ENCODE data around the gene CTU2. TPM values are rescaled to one million over a fixed set of nuclear protein-coding genes. Genes with fewer than 3 reads are reported as not detected.

Gene CTU2
- total RNA-seq, 1 experiment from 2014 or later, result 39.5 TPM

DNA sequence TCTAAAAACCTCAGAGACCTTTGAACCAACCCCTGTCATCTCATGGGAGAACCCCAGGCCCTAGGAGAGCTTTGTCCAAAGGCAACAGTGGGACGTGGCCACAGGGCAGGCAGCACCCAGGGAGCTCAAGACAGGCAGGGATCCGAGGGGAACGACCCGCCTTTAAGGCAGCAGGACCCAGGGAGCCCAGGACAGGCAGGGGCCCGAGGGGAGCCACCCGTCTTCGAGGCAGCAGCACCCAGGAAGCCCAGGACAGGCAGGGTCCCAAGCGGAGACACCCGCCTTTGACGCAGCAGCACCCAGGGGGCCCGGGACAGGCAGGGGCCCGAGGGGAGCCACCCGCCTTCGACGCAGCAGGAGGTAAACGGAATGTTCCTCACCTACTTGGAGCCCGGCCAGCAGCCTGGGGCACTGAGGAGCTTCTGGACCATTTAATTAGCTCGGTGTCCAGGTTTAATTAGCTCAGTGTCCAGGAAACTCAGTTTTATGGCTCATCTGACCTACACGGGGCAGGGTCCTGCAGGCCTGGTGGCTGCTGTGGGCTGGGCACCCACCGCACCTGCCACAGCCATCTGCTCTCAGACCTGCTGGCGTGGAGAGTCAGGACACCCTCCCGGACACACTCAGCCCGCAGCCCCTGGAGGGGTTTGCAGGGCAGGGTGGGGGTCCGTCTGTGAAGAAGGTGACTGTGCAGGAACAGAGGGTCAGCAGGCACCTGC, 54.3 kb downstream of the CTU2 start:
- CTCF ChIA-PET, result interaction anchor here (1.0 to 4.8 kb wide), 3 partner anchors 10 to 23 kb away, joined by 3 to 26 read pairs (median 6); no protein-coding TSS in a partner anchor
- Mint-ChIP-seq H3K4me1 (ENCODE audit: low read depth, unreplicated experiment) (peaks cover 51% of the 10 kb centered on the region), H3K9me3 (ENCODE audit: low read depth, unreplicated experiment) (no peaks in the 10 kb centered on the region), H3K27me3 (ENCODE audit: unreplicated experiment) (no peaks in the 10 kb centered on the region), H3K4me3 (ENCODE audit: low read depth, unreplicated experiment) (peak overlapping the region; percentile 28), H3K27ac (ENCODE audit: unreplicated experiment) (peak overlapping the region; percentile 50), H3K36me3 (ENCODE audit: insufficient read depth, unreplicated experiment) (peaks cover 41% of the 10 kb centered on the region)
- intact Hi-C loops (cut with micrococcal nuclease; ENCODE audit: unreplicated experiment), result no loop called here
- BruUV-seq (replicated peaks), result no TSS peak
- TF ChIP-seq, protein P1, sequence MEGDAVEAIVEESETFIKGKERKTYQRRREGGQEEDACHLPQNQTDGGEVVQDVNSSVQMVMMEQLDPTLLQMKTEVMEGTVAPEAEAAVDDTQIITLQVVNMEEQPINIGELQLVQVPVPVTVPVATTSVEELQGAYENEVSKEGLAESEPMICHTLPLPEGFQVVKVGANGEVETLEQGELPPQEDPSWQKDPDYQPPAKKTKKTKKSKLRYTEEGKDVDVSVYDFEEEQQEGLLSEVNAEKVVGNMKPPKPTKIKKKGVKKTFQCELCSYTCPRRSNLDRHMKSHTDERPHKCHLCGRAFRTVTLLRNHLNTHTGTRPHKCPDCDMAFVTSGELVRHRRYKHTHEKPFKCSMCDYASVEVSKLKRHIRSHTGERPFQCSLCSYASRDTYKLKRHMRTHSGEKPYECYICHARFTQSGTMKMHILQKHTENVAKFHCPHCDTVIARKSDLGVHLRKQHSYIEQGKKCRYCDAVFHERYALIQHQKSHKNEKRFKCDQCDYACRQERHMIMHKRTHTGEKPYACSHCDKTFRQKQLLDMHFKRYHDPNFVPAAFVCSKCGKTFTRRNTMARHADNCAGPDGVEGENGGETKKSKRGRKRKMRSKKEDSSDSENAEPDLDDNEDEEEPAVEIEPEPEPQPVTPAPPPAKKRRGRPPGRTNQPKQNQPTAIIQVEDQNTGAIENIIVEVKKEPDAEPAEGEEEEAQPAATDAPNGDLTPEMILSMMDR (IDR thresholded peaks at IDR 0.05; ENCODE audit: unreplicated experiment), result no peak
- peak; percentile 45 for DNase-seq

DNA sequence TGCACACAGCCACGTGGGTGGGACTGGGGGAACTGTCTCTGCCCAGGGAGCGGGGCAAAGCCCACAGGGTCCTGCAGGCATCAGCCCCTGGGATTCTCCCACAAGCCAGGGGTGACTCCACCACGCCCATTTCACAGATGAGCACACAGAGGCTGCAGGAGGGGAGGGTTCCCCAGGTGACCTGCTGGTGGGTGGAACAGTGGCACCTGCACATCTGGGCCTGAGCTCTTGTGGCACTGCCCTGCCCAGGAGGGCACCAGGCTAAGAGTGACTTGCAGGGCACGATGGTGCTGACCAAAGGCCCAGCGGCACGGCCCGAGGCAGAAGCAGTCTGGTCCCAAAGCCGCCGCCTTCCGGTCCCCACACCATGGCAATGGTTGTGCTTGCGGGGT, 54.8 kb downstream of the CTU2 start:
- H3K4me1 Mint-ChIP-seq (ENCODE audit: low read depth, unreplicated experiment), result peaks cover 50% of the 10 kb centered on the region
- BruUV-seq (replicated peaks), result no TSS peak

DNA sequence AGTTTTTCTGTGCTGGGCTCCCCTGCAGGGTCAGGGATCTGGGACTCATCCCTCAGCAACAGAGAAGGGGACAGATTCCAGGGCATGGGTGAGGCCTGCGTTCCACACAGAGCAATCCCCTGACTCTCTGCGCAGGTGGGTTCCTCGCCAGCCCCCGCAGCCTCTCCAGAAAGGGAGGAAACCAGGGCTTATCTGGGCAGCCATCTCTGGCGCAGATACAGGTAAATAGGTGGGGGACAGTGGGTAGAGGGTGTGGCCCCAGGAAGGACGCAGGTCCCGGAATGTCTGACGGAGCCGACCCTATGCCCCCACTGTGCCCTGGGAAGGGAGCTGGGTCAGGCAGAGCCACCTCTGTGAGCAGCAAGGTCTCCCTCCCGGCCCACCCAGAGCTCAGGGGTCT, 55.5 kb downstream of the CTU2 start:
- Mint-ChIP-seq H3K9me3 (ENCODE audit: low read depth, unreplicated experiment) (no peaks in the 10 kb centered on the region), H3K4me3 (ENCODE audit: low read depth, unreplicated experiment) (peak overlapping the region; percentile 43), H3K36me3 (ENCODE audit: insufficient read depth, unreplicated experiment) (peaks cover 46% of the 10 kb centered on the region), H3K4me1 (ENCODE audit: low read depth, unreplicated experiment) (peaks cover 53% of the 10 kb centered on the region), H3K27me3 (ENCODE audit: unreplicated experiment) (no peaks in the 10 kb centered on the region), H3K27ac (ENCODE audit: unreplicated experiment) (no peak overlapping the region)
- BruUV-seq (replicated peaks), result no TSS peak
- CTCF ChIA-PET, result interaction anchor here (0.6 to 4.8 kb wide), 5 partner anchors 9 to 24 kb away, joined by 4 to 26 read pairs (median 5); no protein-coding TSS in a partner anchor
- intact Hi-C loops (cut with micrococcal nuclease; ENCODE audit: unreplicated experiment), result no loop called here
- TF ChIP-seq, protein P1 (IDR thresholded peaks at IDR 0.05; ENCODE audit: unreplicated experiment), result no peak
- peak; percentile 48 for DNase-seq

More for the DNA sequence above, 54.8 kb downstream of the CTU2 start:
- CTCF ChIA-PET, result interaction anchor here (1.0 to 4.8 kb wide), 3 partner anchors 10 to 24 kb away, joined by 3 to 26 read pairs (median 6); no protein-coding TSS in a partner anchor
- intact Hi-C loops (cut with micrococcal nuclease; ENCODE audit: unreplicated experiment), result no loop called here
- Mint-ChIP-seq H3K4me3 (ENCODE audit: low read depth, unreplicated experiment) (peak overlapping the region; percentile 28), H3K36me3 (ENCODE audit: insufficient read depth, unreplicated experiment) (peaks cover 46% of the 10 kb centered on the region), H3K27ac (ENCODE audit: unreplicated experiment) (no peak overlapping the region), H3K9me3 (ENCODE audit: low read depth, unreplicated experiment) (no peaks in the 10 kb centered on the region), H3K27me3 (ENCODE audit: unreplicated experiment) (no peaks in the 10 kb centered on the region)
- no peak for DNase-seq
- TF ChIP-seq, protein P1 (IDR thresholded peaks at IDR 0.05; ENCODE audit: unreplicated experiment), result no peak

DNA sequence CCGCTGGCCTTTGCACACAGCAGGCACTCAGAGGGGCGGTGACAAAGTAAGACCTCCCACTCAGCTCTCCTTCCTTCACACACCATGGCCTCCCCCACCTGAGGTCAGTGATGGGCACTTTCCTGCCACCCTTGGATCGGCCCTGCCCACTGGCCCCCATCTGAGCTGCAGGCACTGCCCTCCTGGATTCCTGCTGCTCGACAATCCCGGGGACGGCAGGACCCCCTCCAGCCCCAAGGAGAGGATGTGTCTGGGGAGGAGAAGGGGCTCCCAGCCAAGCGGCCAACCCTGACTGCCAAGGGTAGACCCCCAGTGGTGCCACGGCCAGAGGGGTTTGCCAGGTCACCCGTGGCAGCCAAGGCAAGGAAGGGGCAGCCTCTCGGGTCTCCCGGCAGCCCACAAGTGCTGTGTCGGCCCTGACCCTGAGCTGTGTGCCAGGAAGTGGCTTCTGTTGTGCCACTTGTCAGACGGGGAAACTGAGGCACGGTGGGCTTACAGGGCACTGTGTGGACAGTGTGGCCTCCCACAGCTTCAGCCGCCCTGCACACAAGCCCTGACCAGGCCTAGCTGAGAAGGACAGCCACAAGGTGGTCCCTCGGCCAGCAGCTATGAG, 56.1 kb downstream of the CTU2 start:
- no peak for DNase-seq
- intact Hi-C loops (cut with micrococcal nuclease; ENCODE audit: unreplicated experiment), result no loop called here
- no peaks in the 10 kb centered on the region for H3K9me3 Mint-ChIP-seq (ENCODE audit: low read depth, unreplicated experiment)
- no peaks in the 10 kb centered on the region for H3K27me3 Mint-ChIP-seq (ENCODE audit: unreplicated experiment)
- H3K27ac Mint-ChIP-seq (ENCODE audit: unreplicated experiment), result no peak overlapping the region
- TF ChIP-seq, protein P1 (IDR thresholded peaks at IDR 0.05; ENCODE audit: unreplicated experiment), result no peak
- CTCF ChIA-PET, result interaction anchor here (0.6 to 4.8 kb wide), 7 partner anchors 10 to 454 kb away, joined by 3 to 26 read pairs (median 5); no protein-coding TSS in a partner anchor
- no TSS peak for BruUV-seq (replicated peaks)
- peaks cover 46% of the 10 kb centered on the region for H3K36me3 Mint-ChIP-seq (ENCODE audit: insufficient read depth, unreplicated experiment)
- H3K4me3 Mint-ChIP-seq (ENCODE audit: low read depth, unreplicated experiment), result peak overlapping the region; percentile 43
- H3K4me1 Mint-ChIP-seq (ENCODE audit: low read depth, unreplicated experiment), result peaks cover 58% of the 10 kb centered on the region
